Nephron progenitor cell (in vitro differentiated cells): ENCODE results near the gene SHROOM4.

Source experiments
- DNase-seq: peaks from one replicate; pipeline ENCODE4 v3.0.0; 2021
- H3K27ac Mint-ChIP-seq: 2 replicates; pipeline ENCODE4 v1.8.0; 2021; ENCODE audit warnings: mild to moderate bottlenecking, moderate library complexity, mixed read lengths
- H3K27me3 Mint-ChIP-seq: 2 replicates; pipeline ENCODE4 v1.8.0; 2021; ENCODE audit warnings: mild to moderate bottlenecking, low read depth, mixed read lengths; ENCODE audit not compliant: poor library complexity
- H3K36me3 Mint-ChIP-seq: 2 replicates; pipeline ENCODE4 v1.8.0; 2021; ENCODE audit warnings: low read depth, mixed read lengths
- H3K4me1 Mint-ChIP-seq: 2 replicates; pipeline ENCODE4 v1.8.0; 2021; ENCODE audit warnings: mixed read lengths
- H3K4me3 Mint-ChIP-seq: 2 replicates; pipeline ENCODE4 v1.8.0; 2021; ENCODE audit warnings: mild to moderate bottlenecking, moderate library complexity, mixed read lengths
- H3K9me3 Mint-ChIP-seq: 2 replicates; pipeline ENCODE4 v1.8.0; 2021; ENCODE audit warnings: mild to moderate bottlenecking, moderate library complexity, mixed read lengths
- CTCF ChIP-seq: fragments of 200-600 bp; sonication (generic); IDR thresholded peaks from 2 replicates; pipeline ENCODE4 v1.5.0; 2021; ENCODE audit warnings: antibody characterized with exemption

Gene SHROOM4

GRCh38 chrX:50799531-50799961 is 14.4 kb downstream of the SHROOM4 start:
- peaks cover 72% of the 10 kb centered on the region for H3K4me1 Mint-ChIP-seq
- peaks cover 3% of the 10 kb centered on the region for H3K27me3 Mint-ChIP-seq
- TF ChIP-seq CTCF: no peak
- peaks cover 9% of the 10 kb centered on the region for H3K36me3 Mint-ChIP-seq
- DNase-seq: no peak
- H3K27ac Mint-ChIP-seq: peak overlapping the region; percentile 89
- peaks cover 25% of the 10 kb centered on the region for H3K9me3 Mint-ChIP-seq
- H3K4me3 Mint-ChIP-seq: no peak overlapping the region

DNA sequence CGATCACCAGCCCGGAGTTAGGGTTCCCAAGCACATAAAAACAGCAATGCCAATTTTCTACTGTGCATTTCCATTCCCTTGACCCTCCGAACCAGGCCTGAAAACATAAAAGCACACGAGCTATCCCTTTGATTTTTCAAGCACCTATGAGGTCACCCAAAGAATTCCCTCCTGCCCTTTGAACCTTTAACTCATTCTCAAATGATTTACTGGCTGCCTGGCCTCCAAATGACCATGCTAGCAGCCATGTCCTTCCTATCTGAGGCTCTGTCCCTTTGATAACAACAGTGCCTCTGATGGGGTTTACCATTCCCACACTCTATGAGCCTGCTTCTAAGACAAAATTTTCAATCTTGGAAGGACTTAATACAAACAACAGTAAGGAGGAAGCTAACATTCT is 15.2 kb downstream of the SHROOM4 start:
- no peak for DNase-seq
- peaks cover 9% of the 10 kb centered on the region for H3K36me3 Mint-ChIP-seq
- H3K27ac Mint-ChIP-seq: peak overlapping the region; percentile 89
- no peak for TF ChIP-seq CTCF
- peaks cover 20% of the 10 kb centered on the region for H3K9me3 Mint-ChIP-seq
- no peak overlapping the region for H3K4me3 Mint-ChIP-seq
- peaks cover 75% of the 10 kb centered on the region for H3K4me1 Mint-ChIP-seq
- peaks cover 3% of the 10 kb centered on the region for H3K27me3 Mint-ChIP-seq

- Mint-ChIP-seq H3K9me3 (peaks cover 62% of the 10 kb centered on the region), H3K27me3 (peaks cover 2% of the 10 kb centered on the region), H3K4me3 (no peak overlapping the region), H3K27ac (no peak overlapping the region), H3K36me3 (peaks cover 19% of the 10 kb centered on the region), H3K4me1 (no peaks in the 10 kb centered on the region)
- TF ChIP-seq CTCF: no peak
- no peak for DNase-seq
Measured at GRCh38 chrX:50787099-50787498, 26.9 kb downstream of the SHROOM4 start.

- H3K27ac Mint-ChIP-seq: no peak overlapping the region
- peaks cover 5% of the 10 kb centered on the region for H3K4me1 Mint-ChIP-seq
- TF ChIP-seq CTCF: no peak
- H3K9me3 Mint-ChIP-seq: peaks cover 38% of the 10 kb centered on the region
- no peaks in the 10 kb centered on the region for H3K36me3 Mint-ChIP-seq
- DNase-seq: no peak
- H3K4me3 Mint-ChIP-seq: no peak overlapping the region
- H3K27me3 Mint-ChIP-seq: no peaks in the 10 kb centered on the region
Measured at GRCh38 chrX:50780144-50780543, 33.9 kb downstream of the SHROOM4 start.

GRCh38 chrX:50779694-50780093 is 34.3 kb downstream of the SHROOM4 start:
- H3K9me3 Mint-ChIP-seq: peaks cover 38% of the 10 kb centered on the region
- no peak for DNase-seq
- peaks cover 5% of the 10 kb centered on the region for H3K4me1 Mint-ChIP-seq
- H3K36me3 Mint-ChIP-seq: no peaks in the 10 kb centered on the region
- no peak overlapping the region for H3K4me3 Mint-ChIP-seq
- H3K27ac Mint-ChIP-seq: no peak overlapping the region
- no peaks in the 10 kb centered on the region for H3K27me3 Mint-ChIP-seq
- TF ChIP-seq CTCF: no peak

GRCh38 chrX:50778272-50778671 is 35.7 kb downstream of the SHROOM4 start:
- TF ChIP-seq CTCF: no peak
- Mint-ChIP-seq H3K27me3 (no peaks in the 10 kb centered on the region), H3K27ac (no peak overlapping the region), H3K4me3 (no peak overlapping the region), H3K9me3 (peaks cover 28% of the 10 kb centered on the region), H3K4me1 (peaks cover 5% of the 10 kb centered on the region), H3K36me3 (no peaks in the 10 kb centered on the region)
- DNase-seq: no peak
